Prostate gland (tissue), 2 donors: ENCODE data around the gene CPLX1. TPM values are rescaled to one million over a fixed set of nuclear protein-coding genes. Genes with fewer than 3 reads are reported as not detected.

ENCODE experiments used
- DNase-seq: peaks from one replicate; pipeline ENCODE4 v3.0.0-alpha.2; 2019; ENCODE audit warnings: low spot score
- H3K27ac ChIP-seq, 2 donors: fragments of 200-600 bp; sonication (generic); 2 replicates each; pipeline ENCODE4 v1.5.1; 2017 to 2019
- H3K27me3 ChIP-seq: fragments of 200-600 bp; sonication (generic); replicated peaks from 2 replicates; pipeline ENCODE4 v1.5.1; 2019; ENCODE audit not compliant: insufficient read depth
- H3K36me3 ChIP-seq, 2 donors: fragments of 200-600 bp; sonication (generic); 1 replicate in 1 of 2; 2 replicates in 1 of 2; pipeline versions ENCODE4 v1.5.1 to v1.8.1; 2017 to 2019
- H3K4me1 ChIP-seq: fragments of 200-600 bp; sonication (generic); replicated peaks from 2 replicates; pipeline ENCODE4 v1.5.1; 2019
- H3K4me3 ChIP-seq, 2 donors: fragments of 200-600 bp; sonication (generic); 2 replicates each; pipeline ENCODE4 v1.5.1; 2017 to 2019
- H3K9me3 ChIP-seq: fragments of 200-600 bp; sonication (generic); 2 replicates; pipeline ENCODE4 v1.5.1; 2017
- POLR2A ChIP-seq: fragments of 450-650 bp; IDR thresholded peaks from one replicate; pipeline ENCODE4 v1.6.1; 2016; ENCODE audit warnings: antibody characterized with exemption, mild to moderate bottlenecking
- POLR2AphosphoS5 ChIP-seq: sonication (generic); formaldehyde crosslinking; IDR thresholded peaks from one replicate; pipeline ENCODE4 v1.6.1; 2017; ENCODE audit warnings: antibody characterized with exemption
- WGBS: methylation state at CpG from one replicate; pipeline ENCODE4 v1.1.5; 2018; 5-methylcytosine and 5-hydroxymethylcytosine counted together
- intact Hi-C: fragments of 100-400 bp; cut with DNase I; formaldehyde crosslinking; loops from one replicate; pipeline ENCODE4 v1.14.2; 2022
- total RNA-seq, 2 donors: library from RNA; depleted of rRNA; stranded (reverse); fragments of >200 nt; gene quantifications; one replicate each; pipeline ENCODE4 v1.1.0, GENCODE V29; 2016
- TF ChIP-seq, protein P1 (sequence below), 4 experiments: fragments of 200-600 bp in 2 of 4; fragments of 450-650 bp in 2 of 4; sonication (generic) in 2 of 4; IDR thresholded peaks; 1 replicate in 3 of 4; 2 replicates in 1 of 4; pipeline ENCODE4 v1.5.1; 2016 to 2019; ENCODE audit warnings: antibody characterized with exemption in 4 of 4, mild to moderate bottlenecking in 2 of 4, moderate library complexity in 2 of 4

CPLX1 gene
- total RNA-seq, 2 donors from 2014 or later, result 2.5 to 4.4 TPM

GRCh38 chr4:815464-816146 lies 10.3 kb downstream of the CPLX1 start:
- H3K36me3 ChIP-seq, result no peaks in the 10 kb centered on the region
- H3K9me3 ChIP-seq, result no peaks in the 10 kb centered on the region
- no peak overlapping the region for H3K27ac ChIP-seq
- DNase-seq, result no peak
- no peaks in the 10 kb centered on the region for H3K4me1 ChIP-seq
- WGBS, result 5% methylated on average over 11 of the region's 11 CpGs
- no peak for TF ChIP-seq POLR2AphosphoS5
- TF ChIP-seq, protein P1, sequence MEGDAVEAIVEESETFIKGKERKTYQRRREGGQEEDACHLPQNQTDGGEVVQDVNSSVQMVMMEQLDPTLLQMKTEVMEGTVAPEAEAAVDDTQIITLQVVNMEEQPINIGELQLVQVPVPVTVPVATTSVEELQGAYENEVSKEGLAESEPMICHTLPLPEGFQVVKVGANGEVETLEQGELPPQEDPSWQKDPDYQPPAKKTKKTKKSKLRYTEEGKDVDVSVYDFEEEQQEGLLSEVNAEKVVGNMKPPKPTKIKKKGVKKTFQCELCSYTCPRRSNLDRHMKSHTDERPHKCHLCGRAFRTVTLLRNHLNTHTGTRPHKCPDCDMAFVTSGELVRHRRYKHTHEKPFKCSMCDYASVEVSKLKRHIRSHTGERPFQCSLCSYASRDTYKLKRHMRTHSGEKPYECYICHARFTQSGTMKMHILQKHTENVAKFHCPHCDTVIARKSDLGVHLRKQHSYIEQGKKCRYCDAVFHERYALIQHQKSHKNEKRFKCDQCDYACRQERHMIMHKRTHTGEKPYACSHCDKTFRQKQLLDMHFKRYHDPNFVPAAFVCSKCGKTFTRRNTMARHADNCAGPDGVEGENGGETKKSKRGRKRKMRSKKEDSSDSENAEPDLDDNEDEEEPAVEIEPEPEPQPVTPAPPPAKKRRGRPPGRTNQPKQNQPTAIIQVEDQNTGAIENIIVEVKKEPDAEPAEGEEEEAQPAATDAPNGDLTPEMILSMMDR (IDR thresholded peaks at IDR 0.05), result no peak
- no peak for TF ChIP-seq POLR2A
- H3K4me3 ChIP-seq, result no peak overlapping the region
- peaks cover 11% of the 10 kb centered on the region for H3K27me3 ChIP-seq
- intact Hi-C loops, result no loop called here

- intact Hi-C loops, result no loop called here
- peaks cover 8% of the 10 kb centered on the region for H3K27me3 ChIP-seq
- no peaks in the 10 kb centered on the region for H3K4me1 ChIP-seq
- TF ChIP-seq POLR2A (no peak), POLR2AphosphoS5 (no peak)
- TF ChIP-seq, protein P1 (IDR thresholded peaks at IDR 0.05), result no peak
- WGBS, result 71% methylated on average over 14 of the region's 14 CpGs
- H3K9me3 ChIP-seq, result no peaks in the 10 kb centered on the region
- H3K27ac ChIP-seq, result no peak overlapping the region
- H3K4me3 ChIP-seq, result no peak overlapping the region
- H3K36me3 ChIP-seq, result no peaks in the 10 kb centered on the region
- no peak for DNase-seq
These were observed 11.5 kb downstream of the CPLX1 start for GRCh38 chr4:814312-814850.

DNA sequence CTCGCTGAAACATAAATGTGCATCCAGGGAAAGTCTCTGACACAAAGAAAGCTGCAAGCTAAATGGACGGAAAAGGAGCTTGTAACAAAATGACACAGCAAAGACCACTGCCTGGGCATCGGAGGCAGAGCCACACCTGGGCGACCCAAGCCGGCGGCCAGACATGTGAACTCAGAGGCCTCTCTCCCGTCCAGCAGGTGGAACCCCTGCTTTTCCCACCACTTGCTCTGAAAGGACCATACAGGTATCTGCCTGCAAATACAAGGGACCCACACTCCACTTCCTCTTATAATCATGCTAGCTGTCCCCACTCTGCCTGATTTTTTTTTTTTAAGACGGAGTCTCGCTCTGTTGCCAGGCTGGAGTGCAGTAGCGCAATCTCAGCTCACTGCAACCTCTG lies 12.0 kb downstream of the CPLX1 start:
- Histone ChIP-seq H3K27ac (no peak overlapping the region), H3K4me1 (no peaks in the 10 kb centered on the region), H3K4me3 (no peak overlapping the region), H3K9me3 (no peaks in the 10 kb centered on the region), H3K27me3 (peaks cover 8% of the 10 kb centered on the region), H3K36me3 (no peaks in the 10 kb centered on the region)
- no peak for TF ChIP-seq POLR2AphosphoS5
- TF ChIP-seq, protein P1 (IDR thresholded peaks at IDR 0.05), result no peak
- TF ChIP-seq POLR2A, result no peak
- intact Hi-C loops, result no loop called here
- DNase-seq, result no peak
- WGBS, result 62% methylated on average over 10 of the region's 10 CpGs

- no peak for TF ChIP-seq POLR2A
- TF ChIP-seq POLR2AphosphoS5, result no peak
- TF ChIP-seq, protein P1 (IDR thresholded peaks at IDR 0.05), result no peak
- Histone ChIP-seq H3K4me1 (no peaks in the 10 kb centered on the region), H3K9me3 (no peaks in the 10 kb centered on the region), H3K36me3 (no peaks in the 10 kb centered on the region), H3K4me3 (no peak overlapping the region), H3K27ac (no peak overlapping the region), H3K27me3 (peaks cover 3% of the 10 kb centered on the region)
- 67% methylated on average over 30 of the region's 30 CpGs for whole genome bisulfite sequencing
- intact Hi-C loops, result no loop called here
- DNase-seq, result no peak
These were observed 16.9 kb downstream of the CPLX1 start for GRCh38 chr4:808860-809570.
